ENCODE results near the gene CAMK1D. TPM values are rescaled to one million over a fixed set of nuclear protein-coding genes. Genes with fewer than 3 reads are reported as not detected.
A peak's percentile ranks its signal among the peaks of the same experiment; 100 is the strongest.

CAMK1D gene
- total and polyA plus RNA-seq, 10 of the 15 experiments (the other 5 are each of a cell fraction or from before 2014, with no cell fraction given): 2.1 to 35.5 (median 14.7) TPM

DNA sequence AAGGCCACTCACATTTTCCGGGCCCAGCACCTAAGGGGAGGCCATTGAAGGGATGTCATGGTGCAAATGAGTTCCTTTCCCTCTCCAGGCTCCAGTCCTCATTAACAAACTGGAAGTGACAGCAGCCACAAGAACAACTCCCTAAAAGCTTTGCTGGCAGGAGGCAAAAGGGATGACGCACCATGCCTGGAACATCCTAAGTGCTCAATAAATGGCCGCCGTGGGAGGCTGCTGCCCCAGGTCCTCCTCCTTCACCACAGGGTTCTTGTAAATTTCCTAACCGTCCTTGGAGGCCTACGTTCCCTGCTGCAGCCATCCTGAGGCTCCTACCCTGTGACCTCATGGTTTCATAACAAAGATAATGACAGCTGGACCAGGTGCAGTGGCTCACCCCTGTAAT is 41.3 kb upstream of the CAMK1D start:
- Histone ChIP-seq H4K20me1 (ENCODE audit: control insufficient read depth, insufficient read depth) (no peaks in the 10 kb centered on the region), H3K9me3 (replicated peaks; ENCODE audit: control insufficient read depth, insufficient read depth, low read length) (no peaks in the 10 kb centered on the region; the same call in 1 of the 3 replicates), H3K4me3 (no peak overlapping the region), H3K9ac (ENCODE audit: control insufficient read depth, insufficient read depth, low read length) (no peak overlapping the region), H3K4me1 (ENCODE audit: control insufficient read depth, insufficient read depth, low read length) (peaks cover 20% of the 10 kb centered on the region), H3K27ac (ENCODE audit: control insufficient read depth, insufficient read depth) (peak overlapping the region; percentile 60), H3K79me2 (ENCODE audit: control insufficient read depth, insufficient read depth, low read length) (no peaks in the 10 kb centered on the region), H3K36me3 (ENCODE audit: control insufficient read depth in 2 of 2, insufficient read depth in 2 of 2, low read length in 1 of 2) (no peaks in the 10 kb centered on the region), H2AFZ (ENCODE audit: control insufficient read depth, low read depth, low read length) (peak overlapping the region; percentile 42), H3K27me3 (replicated peaks in 1 of 2; ENCODE audit: control insufficient read depth in 2 of 2, insufficient read depth in 2 of 2, low read length in 1 of 2) (no peaks in the 10 kb centered on the region), H3K4me2 (ENCODE audit: control insufficient read depth, insufficient read depth) (peak overlapping the region; percentile 56)
- DNase-seq (ENCODE audit: low read depth, low spot score): no peak
- RAD21 ChIA-PET (ENCODE audit: unreplicated experiment): interaction anchor here (0.7 to 1.9 kb wide), 3 partner anchors 13 to 44 kb away, joined by 3 to 7 read pairs (median 4); no protein-coding TSS in a partner anchor
- no TSS peak for BruUV-seq (replicated peaks)
- POLR2A ChIA-PET: interaction anchor here (0.7 to 1.3 kb wide), 3 partner anchors 13 to 44 kb away, joined by 3 read pairs; no protein-coding TSS in a partner anchor
- no peak for FAIRE-seq
- SMC1A ChIA-PET (ENCODE audit: uncharacterized antibody, unreplicated experiment): interaction anchor here (1.0 to 1.9 kb wide), 4 partner anchors 44 to 348 kb away, joined by 3 to 5 read pairs (median 3); no protein-coding TSS in a partner anchor
- CTCF ChIA-PET: interaction anchor here (0.7 to 1.7 kb wide), 7 partner anchors 10 to 93 kb away, joined by 3 to 5 read pairs (median 4); no protein-coding TSS in a partner anchor
- 79% methylated on average over 6 of the region's 6 CpGs for WGBS (ENCODE audit: insufficient coverage, insufficient replicate concordance, low lambda C conversion rate, missing lambda C conversion rate)
- in situ Hi-C loops (cut with MboI) (no loop called here), intact Hi-C loops (cut with micrococcal nuclease; ENCODE audit: unreplicated experiment) (no loop called here)
- peak; percentile 20 for ATAC-seq
- TF ChIP-seq TARDBP (IDR thresholded peaks at IDR 0.05; ENCODE audit: borderline replicate concordance): no peak
- no peak for TF ChIP-seq RAD51 (IDR thresholded peaks at IDR 0.05)
- TF ChIP-seq CBFB (IDR thresholded peaks at IDR 0.05; ENCODE audit: low read depth): 0 out of 2 replicates have a peak, but pooled peaks have one; percentile 9
- no peak for TF ChIP-seq RB1 (IDR thresholded peaks at IDR 0.05; ENCODE audit: borderline replicate concordance)
- TF ChIP-seq, protein P1, sequence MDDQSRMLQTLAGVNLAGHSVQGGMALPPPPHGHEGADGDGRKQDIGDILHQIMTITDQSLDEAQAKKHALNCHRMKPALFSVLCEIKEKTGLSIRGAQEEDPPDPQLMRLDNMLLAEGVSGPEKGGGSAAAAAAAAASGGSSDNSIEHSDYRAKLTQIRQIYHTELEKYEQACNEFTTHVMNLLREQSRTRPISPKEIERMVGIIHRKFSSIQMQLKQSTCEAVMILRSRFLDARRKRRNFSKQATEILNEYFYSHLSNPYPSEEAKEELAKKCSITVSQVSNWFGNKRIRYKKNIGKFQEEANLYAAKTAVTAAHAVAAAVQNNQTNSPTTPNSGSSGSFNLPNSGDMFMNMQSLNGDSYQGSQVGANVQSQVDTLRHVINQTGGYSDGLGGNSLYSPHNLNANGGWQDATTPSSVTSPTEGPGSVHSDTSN (IDR thresholded peaks at IDR 0.05; ENCODE audit: insufficient replicate concordance, low read depth, low read length): no peak
- TF ChIP-seq NRF1 (conservative IDR thresholded peaks at IDR 0.05; ENCODE audit: low read depth, low read length): no peak
- 0 out of 2 replicates have a peak, but pooled peaks have one; percentile 11 for TF ChIP-seq RUNX3 (IDR thresholded peaks at IDR 0.05; ENCODE audit: low read length)
- TF ChIP-seq TCF3 (IDR thresholded peaks at IDR 0.05; ENCODE audit: borderline replicate concordance, insufficient read depth, low read depth, low read length): no peak
- TF ChIP-seq IKZF2 (IDR thresholded peaks at IDR 0.05): no peak
- TF ChIP-seq MYC (IDR thresholded peaks at IDR 0.05; ENCODE audit: insufficient read depth, insufficient read length, insufficient replicate concordance, low read length, severe bottlenecking): no peak
- no peak for TF ChIP-seq CHD4 (IDR thresholded peaks at IDR 0.05)
- no peak for TF ChIP-seq KAT2A (conservative IDR thresholded peaks at IDR 0.05; ENCODE audit: control insufficient read depth, low read depth, low read length)
- TF ChIP-seq JUND (IDR thresholded peaks at IDR 0.05; ENCODE audit: low read depth, low read length): no peak
- TF ChIP-seq, protein P2, sequence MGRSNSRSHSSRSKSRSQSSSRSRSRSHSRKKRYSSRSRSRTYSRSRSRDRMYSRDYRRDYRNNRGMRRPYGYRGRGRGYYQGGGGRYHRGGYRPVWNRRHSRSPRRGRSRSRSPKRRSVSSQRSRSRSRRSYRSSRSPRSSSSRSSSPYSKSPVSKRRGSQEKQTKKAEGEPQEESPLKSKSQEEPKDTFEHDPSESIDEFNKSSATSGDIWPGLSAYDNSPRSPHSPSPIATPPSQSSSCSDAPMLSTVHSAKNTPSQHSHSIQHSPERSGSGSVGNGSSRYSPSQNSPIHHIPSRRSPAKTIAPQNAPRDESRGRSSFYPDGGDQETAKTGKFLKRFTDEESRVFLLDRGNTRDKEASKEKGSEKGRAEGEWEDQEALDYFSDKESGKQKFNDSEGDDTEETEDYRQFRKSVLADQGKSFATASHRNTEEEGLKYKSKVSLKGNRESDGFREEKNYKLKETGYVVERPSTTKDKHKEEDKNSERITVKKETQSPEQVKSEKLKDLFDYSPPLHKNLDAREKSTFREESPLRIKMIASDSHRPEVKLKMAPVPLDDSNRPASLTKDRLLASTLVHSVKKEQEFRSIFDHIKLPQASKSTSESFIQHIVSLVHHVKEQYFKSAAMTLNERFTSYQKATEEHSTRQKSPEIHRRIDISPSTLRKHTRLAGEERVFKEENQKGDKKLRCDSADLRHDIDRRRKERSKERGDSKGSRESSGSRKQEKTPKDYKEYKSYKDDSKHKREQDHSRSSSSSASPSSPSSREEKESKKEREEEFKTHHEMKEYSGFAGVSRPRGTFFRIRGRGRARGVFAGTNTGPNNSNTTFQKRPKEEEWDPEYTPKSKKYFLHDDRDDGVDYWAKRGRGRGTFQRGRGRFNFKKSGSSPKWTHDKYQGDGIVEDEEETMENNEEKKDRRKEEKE (IDR thresholded peaks at IDR 0.05): no peak
- no peak for TF ChIP-seq RFX5 (IDR thresholded peaks at IDR 0.05; ENCODE audit: low read depth, low read length)
- TF ChIP-seq, protein P3, sequence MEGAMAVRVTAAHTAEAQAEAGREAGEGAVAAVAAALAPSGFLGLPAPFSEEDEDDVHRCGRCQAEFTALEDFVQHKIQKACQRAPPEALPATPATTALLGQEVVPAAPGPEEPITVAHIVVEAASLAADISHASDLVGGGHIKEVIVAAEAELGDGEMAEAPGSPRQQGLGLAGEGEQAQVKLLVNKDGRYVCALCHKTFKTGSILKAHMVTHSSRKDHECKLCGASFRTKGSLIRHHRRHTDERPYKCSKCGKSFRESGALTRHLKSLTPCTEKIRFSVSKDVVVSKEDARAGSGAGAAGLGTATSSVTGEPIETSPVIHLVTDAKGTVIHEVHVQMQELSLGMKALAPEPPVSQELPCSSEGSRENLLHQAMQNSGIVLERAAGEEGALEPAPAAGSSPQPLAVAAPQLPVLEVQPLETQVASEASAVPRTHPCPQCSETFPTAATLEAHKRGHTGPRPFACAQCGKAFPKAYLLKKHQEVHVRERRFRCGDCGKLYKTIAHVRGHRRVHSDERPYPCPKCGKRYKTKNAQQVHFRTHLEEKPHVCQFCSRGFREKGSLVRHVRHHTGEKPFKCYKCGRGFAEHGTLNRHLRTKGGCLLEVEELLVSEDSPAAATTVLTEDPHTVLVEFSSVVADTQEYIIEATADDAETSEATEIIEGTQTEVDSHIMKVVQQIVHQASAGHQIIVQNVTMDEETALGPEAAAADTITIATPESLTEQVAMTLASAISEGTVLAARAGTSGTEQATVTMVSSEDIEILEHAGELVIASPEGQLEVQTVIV (IDR thresholded peaks at IDR 0.05; ENCODE audit: borderline replicate concordance, partially characterized antibody): no peak
- TF ChIP-seq YY1 (IDR thresholded peaks at IDR 0.05; ENCODE audit: low read depth, low read length): peak; percentile 39; the same call in 1 of the 2 replicates
- TF ChIP-seq EED (IDR thresholded peaks at IDR 0.05; ENCODE audit: low read depth): peak; percentile 34; the same call in 1 of the 2 replicates
- TF ChIP-seq CBX5 (IDR thresholded peaks at IDR 0.05; ENCODE audit: low read depth): no peak
- TF ChIP-seq BCL11A (IDR thresholded peaks at IDR 0.05; ENCODE audit: low read depth, low read length): no peak

All from GM12878 (cell line).